IPS-18a (cell line): ENCODE results near the gene UGP2.

Experiments
- H3K27ac ChIP-seq: one replicate; pipeline ENCODE4 v1.5.1; 2013; ENCODE audit warnings: low read length
- H3K27me3 ChIP-seq: one replicate; pipeline ENCODE4 v1.6.1; 2013; ENCODE audit warnings: mild to moderate bottlenecking, low read length; ENCODE audit not compliant: control insufficient read depth, insufficient read depth
- H3K36me3 ChIP-seq: one replicate; pipeline ENCODE4 v1.6.1; 2013; ENCODE audit warnings: low read depth, low read length; ENCODE audit not compliant: control insufficient read depth
- H3K4me1 ChIP-seq: one replicate; pipeline ENCODE4 v1.6.1; 2013; ENCODE audit warnings: low read depth, low read length; ENCODE audit not compliant: control insufficient read depth
- H3K4me3 ChIP-seq: one replicate; pipeline ENCODE4 v1.5.1; 2013; ENCODE audit warnings: low read length
- H3K9ac ChIP-seq: one replicate; pipeline ENCODE4 v1.6.1; 2013; ENCODE audit warnings: mild to moderate bottlenecking, low read length, moderate library complexity
- H3K9me3 ChIP-seq: one replicate; pipeline ENCODE4 v1.6.1; 2013; ENCODE audit warnings: low read depth, low read length; ENCODE audit not compliant: control insufficient read depth

The UGP2 gene

DNA sequence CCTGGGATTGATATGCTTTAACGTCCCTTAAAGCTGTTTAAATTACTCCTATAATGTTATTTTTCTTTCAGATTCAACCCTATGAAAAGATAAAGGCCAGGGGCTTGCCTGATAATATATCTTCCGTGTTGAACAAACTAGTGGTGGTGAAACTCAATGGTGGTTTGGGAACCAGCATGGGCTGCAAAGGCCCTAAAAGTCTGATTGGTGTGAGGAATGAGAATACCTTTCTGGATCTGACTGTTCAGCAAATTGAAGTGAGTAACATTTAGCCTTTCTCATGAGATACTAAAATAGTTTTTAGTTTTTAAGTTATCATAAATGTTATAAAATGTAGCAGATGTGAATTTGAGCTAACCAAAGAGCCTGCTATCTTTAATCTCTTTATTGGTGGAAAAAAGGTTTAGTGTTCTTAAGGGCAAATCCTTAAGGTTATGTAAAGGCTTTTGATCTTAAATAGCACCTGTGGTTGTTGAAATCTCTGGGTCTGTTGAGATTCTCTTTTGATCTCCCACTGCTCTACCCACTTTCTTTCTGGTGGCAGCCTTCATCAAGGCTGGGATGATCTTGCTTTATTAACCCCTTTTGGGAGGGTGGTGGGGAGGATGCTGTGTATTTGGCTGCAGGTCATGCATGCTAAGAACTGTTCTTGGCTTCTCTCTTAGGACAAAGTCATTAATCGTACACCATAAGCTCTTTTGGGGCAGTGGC lies 40.9 kb downstream of the UGP2 start:
- H3K9me3 ChIP-seq, result no peaks in the 10 kb centered on the region
- no peak overlapping the region for H3K4me3 ChIP-seq
- no peak overlapping the region for H3K9ac ChIP-seq
- H3K27ac ChIP-seq, result no peak overlapping the region
- peaks cover 76% of the 10 kb centered on the region for H3K36me3 ChIP-seq
- H3K27me3 ChIP-seq, result no peaks in the 10 kb centered on the region
- H3K4me1 ChIP-seq, result peaks cover 27% of the 10 kb centered on the region

DNA sequence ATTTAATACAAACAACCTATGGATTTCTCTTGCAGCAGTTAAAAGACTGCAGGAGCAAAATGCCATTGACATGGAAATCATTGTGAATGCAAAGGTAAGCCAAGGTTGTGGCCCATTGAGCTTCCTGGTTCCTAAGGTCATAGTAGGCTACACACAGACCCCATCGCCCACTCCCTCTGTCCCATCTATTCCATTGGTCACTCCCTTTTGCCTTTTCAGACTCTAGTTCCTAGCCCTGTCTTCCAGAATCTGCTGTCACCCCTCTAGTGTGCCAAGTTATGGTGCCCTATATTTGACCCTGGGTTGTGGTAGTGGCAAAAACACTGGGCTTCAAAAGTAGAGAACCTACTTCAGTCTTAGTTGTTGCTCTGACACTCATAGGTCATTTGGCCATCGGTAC lies 44.7 kb downstream of the UGP2 start:
- no peak overlapping the region for H3K9ac ChIP-seq
- no peaks in the 10 kb centered on the region for H3K27me3 ChIP-seq
- peaks cover 96% of the 10 kb centered on the region for H3K36me3 ChIP-seq
- H3K4me1 ChIP-seq, result peaks cover 10% of the 10 kb centered on the region
- H3K4me3 ChIP-seq, result no peak overlapping the region
- no peak overlapping the region for H3K27ac ChIP-seq
- no peaks in the 10 kb centered on the region for H3K9me3 ChIP-seq

- Histone ChIP-seq H3K27ac (peak overlapping the region; percentile 15), H3K36me3 (peaks cover 97% of the 10 kb centered on the region), H3K9me3 (no peaks in the 10 kb centered on the region), H3K4me3 (no peak overlapping the region), H3K9ac (no peak overlapping the region), H3K27me3 (no peaks in the 10 kb centered on the region), H3K4me1 (peaks cover 10% of the 10 kb centered on the region)
Measured at GRCh38 chr2:63888053-63888452, 46.4 kb downstream of the UGP2 start.

DNA sequence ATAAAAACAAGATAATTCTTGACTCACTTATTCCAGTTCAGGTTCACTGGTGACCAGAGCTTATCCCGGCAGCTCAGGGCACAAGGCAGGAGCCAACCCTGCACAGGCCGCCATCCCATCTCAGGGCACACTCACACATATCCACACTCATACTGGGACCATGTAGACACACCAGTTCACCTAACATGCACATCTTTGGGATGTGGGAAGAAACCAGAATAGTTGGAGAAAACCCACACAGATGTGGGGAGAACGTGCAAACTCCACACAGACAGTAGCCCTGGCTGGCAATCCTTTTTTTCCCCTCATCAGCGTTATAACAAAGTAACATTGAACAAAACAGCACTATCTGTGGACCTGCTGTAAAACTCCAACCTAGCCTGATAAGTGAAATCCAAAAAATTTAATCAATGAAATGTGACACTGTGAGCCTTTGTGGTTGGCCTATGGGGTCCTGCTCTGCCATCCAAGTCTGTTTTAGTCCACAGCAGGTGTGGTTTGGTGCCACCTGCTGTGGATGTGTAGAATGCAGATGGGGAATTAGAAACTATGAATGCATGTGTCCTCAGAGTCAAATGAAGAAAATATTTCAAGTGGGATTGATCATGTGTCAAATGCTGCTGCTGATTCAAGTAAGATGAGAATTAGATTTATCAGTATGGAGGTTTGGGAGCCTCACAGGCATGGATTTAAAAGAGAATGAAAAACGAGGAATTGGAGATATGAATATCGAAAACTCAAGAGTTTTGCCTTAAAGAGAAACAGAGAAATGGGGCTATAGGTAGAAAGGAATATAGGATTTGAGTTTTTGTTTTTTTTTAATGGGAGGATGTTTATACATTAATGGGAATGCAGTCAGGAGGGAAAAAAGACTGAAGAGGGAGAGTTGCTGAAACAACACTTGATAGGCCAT lies 47.0 kb downstream of the UGP2 start:
- no peak overlapping the region for H3K4me3 ChIP-seq
- H3K4me1 ChIP-seq, result peaks cover 10% of the 10 kb centered on the region
- H3K36me3 ChIP-seq, result peaks cover 97% of the 10 kb centered on the region
- no peak overlapping the region for H3K9ac ChIP-seq
- no peaks in the 10 kb centered on the region for H3K27me3 ChIP-seq
- H3K27ac ChIP-seq, result peak overlapping the region; percentile 15
- H3K9me3 ChIP-seq, result no peaks in the 10 kb centered on the region

DNA sequence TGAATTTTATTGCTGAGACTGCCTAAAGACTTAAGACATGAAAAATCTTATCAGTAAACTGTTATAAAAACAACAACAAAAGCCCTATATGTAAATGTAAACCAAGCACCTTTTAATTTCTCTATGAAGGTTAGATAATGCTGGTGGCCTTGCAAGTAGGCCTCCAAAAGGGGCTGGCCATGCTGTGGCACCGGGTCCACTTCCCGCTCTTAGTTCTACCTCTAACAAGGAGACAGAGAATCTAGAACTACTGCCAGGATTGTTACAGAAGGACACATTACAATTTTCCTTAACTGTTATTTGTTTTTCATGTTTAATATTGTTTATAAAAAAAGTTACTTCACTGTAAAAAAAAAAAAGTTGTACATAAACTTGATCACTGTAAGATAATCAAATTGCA lies 49.0 kb downstream of the UGP2 start:
- no peak overlapping the region for H3K27ac ChIP-seq
- H3K36me3 ChIP-seq, result peaks cover 85% of the 10 kb centered on the region
- H3K4me3 ChIP-seq, result no peak overlapping the region
- peaks cover 10% of the 10 kb centered on the region for H3K4me1 ChIP-seq
- no peaks in the 10 kb centered on the region for H3K27me3 ChIP-seq
- H3K9me3 ChIP-seq, result no peaks in the 10 kb centered on the region
- no peak overlapping the region for H3K9ac ChIP-seq

DNA sequence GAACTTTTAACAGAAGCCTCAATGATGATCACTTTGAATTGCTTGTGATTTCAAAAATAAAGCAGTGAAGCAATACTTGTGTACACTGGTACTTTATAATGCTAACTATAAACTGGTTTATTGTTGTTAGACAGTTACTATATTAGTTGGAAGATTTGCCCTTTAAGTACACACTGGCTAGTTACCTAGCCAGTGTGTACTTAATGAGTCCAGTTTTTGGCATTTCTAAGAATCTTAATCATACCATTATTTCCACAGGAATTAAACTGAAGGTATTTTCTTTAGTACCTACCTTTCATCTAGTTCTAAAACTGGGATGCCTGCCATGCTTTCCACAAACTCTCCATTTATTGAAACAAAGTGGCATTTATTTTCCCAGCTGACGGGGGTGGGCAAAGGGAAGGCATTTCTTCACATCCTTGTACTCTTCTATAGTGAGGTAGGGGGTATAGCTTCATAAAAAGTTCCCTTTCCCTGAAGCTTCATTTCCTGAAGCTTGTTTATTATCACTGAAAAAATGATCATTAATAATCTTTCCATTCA lies 49.9 kb downstream of the UGP2 start:
- H3K4me3 ChIP-seq, result no peak overlapping the region
- peaks cover 79% of the 10 kb centered on the region for H3K36me3 ChIP-seq
- H3K9me3 ChIP-seq, result no peaks in the 10 kb centered on the region
- H3K4me1 ChIP-seq, result peaks cover 10% of the 10 kb centered on the region
- no peak overlapping the region for H3K27ac ChIP-seq
- H3K9ac ChIP-seq, result no peak overlapping the region
- no peaks in the 10 kb centered on the region for H3K27me3 ChIP-seq

GRCh38 chr2:63893163-63893562 lies 51.5 kb downstream of the UGP2 start:
- Histone ChIP-seq H3K4me1 (peaks cover 5% of the 10 kb centered on the region), H3K36me3 (peaks cover 70% of the 10 kb centered on the region), H3K27ac (no peak overlapping the region), H3K4me3 (no peak overlapping the region), H3K27me3 (no peaks in the 10 kb centered on the region), H3K9me3 (no peaks in the 10 kb centered on the region), H3K9ac (no peak overlapping the region)

DNA sequence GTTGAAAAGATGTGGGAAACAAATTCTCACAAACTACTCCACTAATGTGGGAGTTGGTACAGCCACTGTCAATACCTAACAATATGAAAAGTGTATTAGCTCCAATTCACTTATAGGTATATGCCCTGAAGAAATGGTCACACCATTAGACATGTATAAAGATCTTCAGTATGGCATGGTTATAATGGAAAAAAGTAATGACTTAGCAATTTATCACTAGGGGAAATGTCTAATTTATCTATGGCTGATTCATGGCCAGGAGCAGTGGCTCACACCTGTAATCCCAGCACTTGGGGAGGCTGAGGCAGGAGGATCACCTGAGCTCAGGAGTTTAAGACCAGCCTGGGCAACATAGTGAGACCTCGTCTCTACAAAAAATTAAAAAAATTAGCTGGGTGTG lies 52.5 kb downstream of the UGP2 start:
- Histone ChIP-seq H3K4me1 (no peaks in the 10 kb centered on the region), H3K27me3 (no peaks in the 10 kb centered on the region), H3K9me3 (no peaks in the 10 kb centered on the region), H3K27ac (no peak overlapping the region), H3K4me3 (no peak overlapping the region), H3K36me3 (peaks cover 60% of the 10 kb centered on the region), H3K9ac (no peak overlapping the region)

DNA sequence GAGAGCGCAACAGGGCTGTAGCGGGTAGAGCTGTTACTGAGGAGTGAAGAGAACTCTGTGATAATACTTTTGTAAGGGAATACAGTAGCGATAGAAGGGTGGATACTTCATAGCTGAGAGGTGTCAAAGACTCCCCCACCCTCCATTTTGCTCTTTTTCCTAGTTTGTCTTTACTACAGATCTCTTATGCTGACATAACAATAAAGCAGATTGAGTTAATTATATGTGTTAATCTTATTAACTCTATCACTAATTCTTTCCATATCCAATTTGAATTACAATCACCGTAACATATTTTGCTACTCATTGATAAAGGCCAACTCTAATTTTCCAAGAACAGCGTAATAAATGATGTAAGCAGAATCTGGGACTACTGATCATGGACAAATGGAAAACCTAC lies 57.1 kb downstream of the UGP2 start:
- H3K4me3 ChIP-seq, result no peak overlapping the region
- peaks cover 17% of the 10 kb centered on the region for H3K36me3 ChIP-seq
- H3K27ac ChIP-seq, result no peak overlapping the region
- H3K9me3 ChIP-seq, result peaks cover 8% of the 10 kb centered on the region
- H3K9ac ChIP-seq, result no peak overlapping the region
- no peaks in the 10 kb centered on the region for H3K27me3 ChIP-seq
- H3K4me1 ChIP-seq, result no peaks in the 10 kb centered on the region

DNA sequence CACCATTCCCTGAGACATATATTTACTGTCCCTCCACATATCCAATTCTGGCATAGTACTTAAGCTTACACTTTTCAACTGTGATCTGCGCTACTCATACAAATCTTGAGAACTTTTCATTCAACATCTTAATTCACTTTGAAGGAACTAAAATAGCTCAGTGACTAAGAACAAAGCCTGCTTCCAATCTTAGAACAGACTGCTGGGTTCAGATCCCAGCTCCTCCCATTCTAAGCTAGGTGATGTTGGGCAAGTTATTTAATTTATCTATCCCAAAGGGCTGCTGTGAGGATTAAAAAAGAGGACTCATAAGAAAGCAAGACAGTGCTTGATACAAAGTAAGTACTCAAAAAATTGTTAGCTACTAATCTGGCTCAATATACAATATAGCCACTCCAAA lies 57.9 kb downstream of the UGP2 start:
- no peak overlapping the region for H3K27ac ChIP-seq
- no peak overlapping the region for H3K4me3 ChIP-seq
- no peaks in the 10 kb centered on the region for H3K4me1 ChIP-seq
- H3K9ac ChIP-seq, result no peak overlapping the region
- H3K9me3 ChIP-seq, result peaks cover 8% of the 10 kb centered on the region
- no peaks in the 10 kb centered on the region for H3K27me3 ChIP-seq
- peaks cover 13% of the 10 kb centered on the region for H3K36me3 ChIP-seq

DNA sequence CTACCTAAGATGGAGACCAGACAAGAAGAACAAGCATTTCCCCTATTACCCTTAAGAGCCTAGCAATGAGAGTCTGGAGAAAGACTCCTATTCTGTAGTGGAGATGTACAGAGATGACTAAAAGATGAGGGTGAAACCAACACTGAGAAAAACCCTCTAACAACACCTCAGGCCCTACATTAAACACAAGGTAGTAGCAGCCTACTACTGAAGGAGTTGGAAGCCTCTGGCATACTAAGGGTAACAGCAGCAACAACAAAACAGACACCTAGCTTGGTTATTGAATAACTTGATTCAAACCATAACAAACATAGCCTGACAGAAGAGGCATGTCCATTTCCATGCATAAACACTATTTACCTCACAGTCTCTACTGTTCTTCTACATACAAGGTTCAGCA lies 60.5 kb downstream of the UGP2 start:
- H3K27ac ChIP-seq, result no peak overlapping the region
- H3K36me3 ChIP-seq, result peaks cover 9% of the 10 kb centered on the region
- H3K4me3 ChIP-seq, result no peak overlapping the region
- no peaks in the 10 kb centered on the region for H3K27me3 ChIP-seq
- no peak overlapping the region for H3K9ac ChIP-seq
- no peaks in the 10 kb centered on the region for H3K4me1 ChIP-seq
- H3K9me3 ChIP-seq, result peaks cover 8% of the 10 kb centered on the region
